Right kidney (tissue), 1 donor: Measurements from ENCODE around the gene OPALIN.

Source experiments
- DNase-seq: peaks from one replicate; pipeline ENCODE4 v3.0.0-alpha.2; 2016

Gene OPALIN

DNA sequence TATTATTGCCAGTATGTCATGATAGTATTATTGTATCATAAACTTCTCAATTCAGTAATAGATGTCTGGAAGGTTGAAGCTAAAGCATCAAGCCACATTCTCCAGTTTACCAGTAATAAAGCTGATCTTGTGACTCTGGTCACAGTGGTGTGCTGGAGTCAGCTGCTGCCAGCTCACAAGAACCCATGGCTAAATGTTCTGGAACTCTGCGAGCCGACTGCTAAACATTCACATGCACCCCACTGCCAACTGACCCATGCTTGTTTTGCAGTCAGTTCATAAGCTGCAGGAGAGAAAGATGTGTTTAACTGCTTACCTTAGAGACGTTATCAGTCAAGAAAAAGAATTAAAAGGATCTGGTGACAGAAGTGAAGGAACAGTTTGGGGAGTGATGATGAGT is 60.4 kb downstream of the OPALIN start:
- DNase-seq: no peak

GRCh38 chr10:96297486-96297885 is 61.3 kb downstream of the OPALIN start:
- no peak for DNase-seq

- no peak for DNase-seq
These were observed 63.3 kb downstream of the OPALIN start for GRCh38 chr10:96295475-96295874.
